ENCODE measurements around the gene GUCY1A2.
"Not testable (repeated sequence)": the region's sequence is repeated elsewhere in the genome, so short reads cannot be mapped to it uniquely, and the experiment has no call there.

The GUCY1A2 gene

GRCh38 chr11:106937111-106937510 is 81.2 kb downstream of the GUCY1A2 start:
- H3K9me3 Mint-ChIP-seq = peaks cover 7% of the 10 kb centered on the region
- no peaks in the 10 kb centered on the region for H3K36me3 Mint-ChIP-seq
- no peaks in the 10 kb centered on the region for H3K4me1 Mint-ChIP-seq
- H3K4me3 Mint-ChIP-seq = no peak overlapping the region
- no peak overlapping the region for H3K27ac Mint-ChIP-seq
- no peaks in the 10 kb centered on the region for H3K27me3 Mint-ChIP-seq
- ATAC-seq = no peak

- no peak overlapping the region for H3K4me3 Mint-ChIP-seq
- H3K27me3 Mint-ChIP-seq = no peaks in the 10 kb centered on the region
- ATAC-seq = no peak
- no peaks in the 10 kb centered on the region for H3K36me3 Mint-ChIP-seq
- H3K27ac Mint-ChIP-seq = no peak overlapping the region
- peaks cover 3% of the 10 kb centered on the region for H3K9me3 Mint-ChIP-seq
- no peaks in the 10 kb centered on the region for H3K4me1 Mint-ChIP-seq
Measured at GRCh38 chr11:106925245-106925644, 93.0 kb downstream of the GUCY1A2 start.

GRCh38 chr11:106920899-106921509 is 97.3 kb downstream of the GUCY1A2 start:
- H3K9me3 Mint-ChIP-seq = peaks cover 10% of the 10 kb centered on the region
- ATAC-seq = no peak
- H3K4me3 Mint-ChIP-seq = no peak overlapping the region
- no peaks in the 10 kb centered on the region for H3K4me1 Mint-ChIP-seq
- H3K36me3 Mint-ChIP-seq = no peaks in the 10 kb centered on the region
- no peak overlapping the region for H3K27ac Mint-ChIP-seq
- H3K27me3 Mint-ChIP-seq = no peaks in the 10 kb centered on the region

- Mint-ChIP-seq H3K9me3 (peaks cover 13% of the 10 kb centered on the region), H3K27me3 (no peaks in the 10 kb centered on the region), H3K4me1 (no peaks in the 10 kb centered on the region), H3K27ac (no peak overlapping the region), H3K36me3 (no peaks in the 10 kb centered on the region), H3K4me3 (no peak overlapping the region)
- no peak for ATAC-seq
Measured at GRCh38 chr11:106917973-106918372, 100.3 kb downstream of the GUCY1A2 start.

- Mint-ChIP-seq H3K27me3 (no peaks in the 10 kb centered on the region), H3K4me3 (no peak overlapping the region), H3K36me3 (no peaks in the 10 kb centered on the region), H3K27ac (no peak overlapping the region), H3K4me1 (no peaks in the 10 kb centered on the region), H3K9me3 (peaks cover 9% of the 10 kb centered on the region)
- ATAC-seq = no peak
Measured at GRCh38 chr11:106914409-106914808, 103.9 kb downstream of the GUCY1A2 start.

GRCh38 chr11:106913141-106913540 is 105.1 kb downstream of the GUCY1A2 start:
- no peak for ATAC-seq
- no peaks in the 10 kb centered on the region for H3K36me3 Mint-ChIP-seq
- peaks cover 6% of the 10 kb centered on the region for H3K9me3 Mint-ChIP-seq
- no peaks in the 10 kb centered on the region for H3K27me3 Mint-ChIP-seq
- no peaks in the 10 kb centered on the region for H3K4me1 Mint-ChIP-seq
- no peak overlapping the region for H3K27ac Mint-ChIP-seq
- H3K4me3 Mint-ChIP-seq = no peak overlapping the region

GRCh38 chr11:106904826-106905225 is 113.5 kb downstream of the GUCY1A2 start:
- Mint-ChIP-seq H3K36me3 (no peaks in the 10 kb centered on the region), H3K4me3 (no peak overlapping the region), H3K9me3 (peaks cover 3% of the 10 kb centered on the region), H3K4me1 (no peaks in the 10 kb centered on the region), H3K27ac (no peak overlapping the region), H3K27me3 (no peaks in the 10 kb centered on the region)
- no peak for ATAC-seq

GRCh38 chr11:106889718-106890117 is 128.6 kb downstream of the GUCY1A2 start:
- no peaks in the 10 kb centered on the region for H3K27me3 Mint-ChIP-seq
- no peaks in the 10 kb centered on the region for H3K9me3 Mint-ChIP-seq
- ATAC-seq = no peak
- H3K4me3 Mint-ChIP-seq = no peak overlapping the region
- H3K27ac Mint-ChIP-seq = no peak overlapping the region
- H3K4me1 Mint-ChIP-seq = no peaks in the 10 kb centered on the region
- H3K36me3 Mint-ChIP-seq = no peaks in the 10 kb centered on the region

- no peak overlapping the region for H3K4me3 Mint-ChIP-seq
- ATAC-seq = no peak
- H3K27me3 Mint-ChIP-seq = no peaks in the 10 kb centered on the region
- H3K4me1 Mint-ChIP-seq = no peaks in the 10 kb centered on the region
- no peaks in the 10 kb centered on the region for H3K9me3 Mint-ChIP-seq
- H3K27ac Mint-ChIP-seq = no peak overlapping the region
- H3K36me3 Mint-ChIP-seq = no peaks in the 10 kb centered on the region
Measured at GRCh38 chr11:106888386-106888785, 129.9 kb downstream of the GUCY1A2 start.

- not testable (repeated sequence) for H3K4me3 Mint-ChIP-seq, H3K4me1 Mint-ChIP-seq, H3K27me3 Mint-ChIP-seq, H3K9me3 Mint-ChIP-seq, H3K36me3 Mint-ChIP-seq, H3K27ac Mint-ChIP-seq, ATAC-seq
Measured at GRCh38 chr11:106883693-106884092, 134.6 kb downstream of the GUCY1A2 start.

- Mint-ChIP-seq H3K36me3 (no peaks in the 10 kb centered on the region), H3K27me3 (no peaks in the 10 kb centered on the region), H3K4me1 (no peaks in the 10 kb centered on the region), H3K4me3 (no peak overlapping the region), H3K27ac (no peak overlapping the region), H3K9me3 (peaks cover 13% of the 10 kb centered on the region)
- no peak for ATAC-seq
Measured at GRCh38 chr11:106879832-106880546, 138.3 kb downstream of the GUCY1A2 start.

- no peaks in the 10 kb centered on the region for H3K27me3 Mint-ChIP-seq
- peaks cover 13% of the 10 kb centered on the region for H3K9me3 Mint-ChIP-seq
- H3K27ac Mint-ChIP-seq = no peak overlapping the region
- no peaks in the 10 kb centered on the region for H3K36me3 Mint-ChIP-seq
- no peak overlapping the region for H3K4me3 Mint-ChIP-seq
- ATAC-seq = no peak
- H3K4me1 Mint-ChIP-seq = no peaks in the 10 kb centered on the region
Measured at GRCh38 chr11:106879029-106879428, 139.2 kb downstream of the GUCY1A2 start.

GRCh38 chr11:106875013-106875412 is 143.3 kb downstream of the GUCY1A2 start:
- no peaks in the 10 kb centered on the region for H3K4me1 Mint-ChIP-seq

GRCh38 chr11:106872246-106872645 is 146.0 kb downstream of the GUCY1A2 start:
- no peaks in the 10 kb centered on the region for H3K36me3 Mint-ChIP-seq
- H3K4me3 Mint-ChIP-seq = no peak overlapping the region
- H3K4me1 Mint-ChIP-seq = no peaks in the 10 kb centered on the region
- no peak for ATAC-seq
- H3K9me3 Mint-ChIP-seq = peaks cover 7% of the 10 kb centered on the region
- no peak overlapping the region for H3K27ac Mint-ChIP-seq
- H3K27me3 Mint-ChIP-seq = no peaks in the 10 kb centered on the region

More at GRCh38 chr11:106875013-106875412, 143.3 kb downstream of the GUCY1A2 start:
- Mint-ChIP-seq H3K27ac (no peak overlapping the region), H3K36me3 (no peaks in the 10 kb centered on the region), H3K9me3 (peaks cover 12% of the 10 kb centered on the region), H3K27me3 (no peaks in the 10 kb centered on the region), H3K4me3 (no peak overlapping the region)
- ATAC-seq = no peak

- Mint-ChIP-seq H3K9me3 (peaks cover 9% of the 10 kb centered on the region), H3K27me3 (no peaks in the 10 kb centered on the region), H3K4me3 (no peak overlapping the region), H3K4me1 (no peaks in the 10 kb centered on the region), H3K36me3 (no peaks in the 10 kb centered on the region), H3K27ac (no peak overlapping the region)
- ATAC-seq = no peak
Measured at GRCh38 chr11:106858200-106858599, 160.1 kb downstream of the GUCY1A2 start.

GRCh38 chr11:106856566-106856965 is 161.7 kb downstream of the GUCY1A2 start:
- H3K9me3 Mint-ChIP-seq = peaks cover 9% of the 10 kb centered on the region
- no peaks in the 10 kb centered on the region for H3K27me3 Mint-ChIP-seq
- H3K36me3 Mint-ChIP-seq = no peaks in the 10 kb centered on the region
- no peak overlapping the region for H3K27ac Mint-ChIP-seq
- no peak for ATAC-seq
- no peak overlapping the region for H3K4me3 Mint-ChIP-seq
- H3K4me1 Mint-ChIP-seq = no peaks in the 10 kb centered on the region
